GM21737 (cell line): ENCODE data around the gene PLXDC2.
"Not testable (repeated sequence)": the region's sequence is repeated elsewhere in the genome, so short reads cannot be mapped to it uniquely, and the experiment has no call there.

ENCODE experiments used
- ATAC-seq: cut with Tn5 transposase; IDR thresholded peaks from one replicate; pipeline ENCODE4 v1.9.1; 2021; ENCODE audit warnings: mild to moderate bottlenecking, moderate library complexity; ENCODE audit not compliant: unreplicated experiment

PLXDC2 gene

GRCh38 chr10:20017961-20018360, 201.7 kb downstream of the PLXDC2 start:
- ATAC-seq = no peak

GRCh38 chr10:20020677-20021076, 204.4 kb downstream of the PLXDC2 start:
- ATAC-seq = no peak

- ATAC-seq = no peak
These were observed 213.3 kb downstream of the PLXDC2 start for GRCh38 chr10:20029523-20029922.

- ATAC-seq = no peak
These were observed 217.2 kb downstream of the PLXDC2 start for GRCh38 chr10:20033476-20033875.

- ATAC-seq = no peak
These were observed 218.5 kb downstream of the PLXDC2 start for GRCh38 chr10:20034732-20035131.

- ATAC-seq = no peak
These were observed 223.8 kb downstream of the PLXDC2 start for GRCh38 chr10:20040012-20040411.

GRCh38 chr10:20041931-20042330, 225.7 kb downstream of the PLXDC2 start:
- no peak for ATAC-seq

- not testable (repeated sequence) for ATAC-seq
These were observed 228.9 kb downstream of the PLXDC2 start for GRCh38 chr10:20045100-20045499.

GRCh38 chr10:20048161-20048560, 231.9 kb downstream of the PLXDC2 start:
- no peak for ATAC-seq

- ATAC-seq = no peak
These were observed 241.9 kb downstream of the PLXDC2 start for GRCh38 chr10:20058135-20058534.

- ATAC-seq = no peak
These were observed 243.0 kb downstream of the PLXDC2 start for GRCh38 chr10:20059084-20059835.

- no peak for ATAC-seq
These were observed 249.6 kb downstream of the PLXDC2 start for GRCh38 chr10:20065814-20066213.

- ATAC-seq = no peak
These were observed 256.9 kb downstream of the PLXDC2 start for GRCh38 chr10:20073167-20073566.

GRCh38 chr10:20075713-20076112, 259.5 kb downstream of the PLXDC2 start:
- ATAC-seq = no peak

- ATAC-seq = no peak
These were observed 268.2 kb downstream of the PLXDC2 start for GRCh38 chr10:20084451-20084850.

- no peak for ATAC-seq
These were observed 268.9 kb downstream of the PLXDC2 start for GRCh38 chr10:20085115-20085514.

GRCh38 chr10:20087353-20087752, 271.1 kb downstream of the PLXDC2 start:
- no peak for ATAC-seq

- ATAC-seq = no peak
These were observed 271.9 kb downstream of the PLXDC2 start for GRCh38 chr10:20088061-20088701.

- ATAC-seq = no peak
These were observed 273.6 kb downstream of the PLXDC2 start for GRCh38 chr10:20089879-20090278.

GRCh38 chr10:20090831-20091230, 274.6 kb downstream of the PLXDC2 start:
- no peak for ATAC-seq

GRCh38 chr10:20091698-20092097, 275.5 kb downstream of the PLXDC2 start:
- no peak for ATAC-seq

- ATAC-seq = no peak
These were observed 277.4 kb downstream of the PLXDC2 start for GRCh38 chr10:20093600-20093999.
